NT2/D1 (cell line): Measurements from ENCODE around the gene AADACL4.

Experiments used
- DNase-seq: peaks from one replicate; pipeline ENCODE4 v3.0.0-alpha.2; 2011; ENCODE audit warnings: low read depth, low spot score
- H3K27me3 ChIP-seq: 2 replicates; pipeline ENCODE4 v1.6.0; 2011; ENCODE audit warnings: mild to moderate bottlenecking; ENCODE audit not compliant: insufficient read length, insufficient read depth
- H3K36me3 ChIP-seq: 2 replicates; pipeline ENCODE4 v1.6.1; 2011; ENCODE audit warnings: mild to moderate bottlenecking, low read length, mixed read lengths; ENCODE audit not compliant: insufficient read depth, insufficient read length
- H3K4me1 ChIP-seq: 2 replicates; pipeline ENCODE4 v1.5.1; 2011; ENCODE audit not compliant: insufficient read depth, insufficient read length
- H3K4me3 ChIP-seq: 2 replicates; pipeline ENCODE4 v1.5.1; 2011; ENCODE audit warnings: low read depth; ENCODE audit not compliant: insufficient read length
- H3K9ac ChIP-seq: 2 replicates; pipeline ENCODE4 v1.6.0; 2011; ENCODE audit warnings: low read depth; ENCODE audit not compliant: insufficient read length
- H3K9me3 ChIP-seq: 2 replicates; pipeline ENCODE4 v1.5.1; 2011; ENCODE audit warnings: mild to moderate bottlenecking, low read length; ENCODE audit not compliant: insufficient read depth
- SUZ12 ChIP-seq: IDR thresholded peaks from 2 replicates; pipeline ENCODE4 v1.6.1; 2011; ENCODE audit not compliant: insufficient read length, insufficient read depth; ENCODE audit errors: extremely low read depth
- YY1 ChIP-seq: IDR thresholded peaks from 2 replicates; pipeline ENCODE4 v1.6.1; 2011; ENCODE audit not compliant: insufficient read length, insufficient read depth
- ZNF274 ChIP-seq: IDR thresholded peaks from 2 replicates; pipeline ENCODE4 v1.6.1; 2011; ENCODE audit warnings: mild to moderate bottlenecking, low read depth, low read length

The AADACL4 gene

DNA sequence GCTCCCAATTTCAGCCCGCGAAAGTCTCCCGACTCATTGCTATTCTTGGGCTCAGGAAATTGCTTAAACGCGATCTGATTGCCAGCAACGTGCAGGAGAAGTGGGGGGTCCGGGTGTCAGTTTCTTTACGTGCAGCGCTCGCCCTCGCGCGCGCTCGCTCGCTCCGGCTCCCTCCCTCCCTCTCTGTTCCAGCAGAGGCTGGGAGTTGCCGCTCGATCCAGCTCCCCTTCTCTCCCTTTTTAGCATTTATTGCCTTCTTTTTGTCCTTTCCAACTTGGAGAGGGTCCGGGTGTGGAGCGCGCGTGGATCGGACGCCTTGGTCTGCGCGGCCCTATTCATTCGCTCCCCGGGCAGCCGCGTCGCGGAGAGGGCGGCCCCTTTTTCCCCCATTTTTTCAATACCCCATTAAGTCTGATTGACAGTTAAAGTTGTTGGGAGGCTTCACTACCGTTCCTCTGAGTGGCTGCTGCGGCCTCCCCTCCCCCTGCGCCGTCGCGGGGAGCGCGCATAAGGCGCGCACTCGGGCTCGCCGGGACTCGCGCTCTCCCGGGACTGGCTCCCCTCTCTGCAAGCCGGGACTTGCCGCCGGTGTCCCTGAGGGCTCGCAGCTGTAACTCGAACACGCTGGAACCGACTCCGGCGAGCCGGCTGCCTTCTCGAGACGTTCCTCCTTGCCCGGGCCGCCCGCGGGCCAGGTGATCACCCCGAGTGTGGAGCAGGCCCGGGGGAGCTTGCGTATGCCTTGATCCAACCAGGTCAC lies 25.8 kb upstream of the AADACL4 start, which contains the start of gene DHRS3:
Gene DHRS3 (minus strand): TSS at position 310 of the 760 bp plus-strand sequence. CDS start 862 bp downstream, outside the sequence.
- no peaks in the 10 kb centered on the region for H3K9me3 ChIP-seq
- no peak for DNase-seq
- H3K36me3 ChIP-seq = no peaks in the 10 kb centered on the region
- H3K4me1 ChIP-seq = peaks cover 9% of the 10 kb centered on the region
- peak within 1 kb of the TSS; percentile 76 for H3K4me3 ChIP-seq
- H3K9ac ChIP-seq = peak within 1 kb of the TSS; percentile 95
- H3K27me3 ChIP-seq = no peaks in the 10 kb centered on the region
- TF ChIP-seq ZNF274 = no peak
- TF ChIP-seq YY1 = no peak
- no peak for TF ChIP-seq SUZ12

GRCh38 chr1:12618661-12618964 lies 25.3 kb upstream of the AADACL4 start:
- H3K9me3 ChIP-seq = no peaks in the 10 kb centered on the region
- H3K4me3 ChIP-seq = peak overlapping the region; percentile 76
- no peak for DNase-seq
- H3K4me1 ChIP-seq = peaks cover 9% of the 10 kb centered on the region
- H3K36me3 ChIP-seq = no peaks in the 10 kb centered on the region
- TF ChIP-seq ZNF274 (no peak), YY1 (no peak), SUZ12 (no peak)
- peak overlapping the region; percentile 95 for H3K9ac ChIP-seq
- no peaks in the 10 kb centered on the region for H3K27me3 ChIP-seq

DNA sequence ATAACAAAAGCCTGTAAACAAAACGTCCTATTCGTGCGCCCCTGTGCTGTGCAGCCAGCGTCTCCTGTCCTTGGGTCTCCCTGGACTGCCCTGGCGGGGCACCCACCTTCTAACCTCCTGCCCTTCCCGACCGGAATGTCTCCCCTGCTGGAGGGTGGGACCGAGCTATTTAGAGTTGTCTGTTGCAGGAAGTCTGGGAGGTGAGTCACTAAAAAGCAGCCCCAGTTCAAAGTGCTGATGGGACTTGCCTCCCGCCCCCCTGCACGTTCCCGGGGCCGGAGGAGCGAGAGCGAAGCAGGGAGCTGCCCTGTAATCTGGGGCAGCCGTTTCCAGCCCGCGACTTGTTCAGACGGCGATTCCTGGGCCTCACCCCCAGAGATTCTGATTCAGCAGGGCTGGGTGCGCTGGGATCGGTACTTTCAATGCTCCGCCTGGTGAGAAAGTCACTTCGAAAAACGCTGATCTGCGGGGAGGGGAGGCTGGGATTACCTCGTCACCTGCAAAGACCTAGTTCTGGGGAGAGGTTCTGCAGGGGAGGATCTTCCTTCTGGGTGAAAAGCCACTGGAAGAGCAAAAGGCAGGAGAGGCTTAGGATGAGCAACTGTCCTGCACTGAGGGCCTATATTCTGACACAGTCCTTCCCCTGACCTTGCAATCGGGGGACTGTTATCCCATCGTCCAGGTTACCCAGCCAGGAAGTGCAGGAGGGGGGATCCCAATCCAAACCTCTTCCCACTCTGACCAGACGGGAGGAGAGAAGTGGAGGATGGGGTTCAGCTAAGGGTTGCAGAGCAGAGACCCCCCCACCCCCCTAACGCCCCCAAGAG lies 24.7 kb upstream of the AADACL4 start:
- Histone ChIP-seq H3K4me3 (peak overlapping the region; percentile 76), H3K36me3 (no peaks in the 10 kb centered on the region), H3K9ac (peak overlapping the region; percentile 95), H3K27me3 (no peaks in the 10 kb centered on the region), H3K4me1 (peaks cover 9% of the 10 kb centered on the region), H3K9me3 (no peaks in the 10 kb centered on the region)
- TF ChIP-seq SUZ12 (no peak), ZNF274 (no peak), YY1 (no peak)
- peak; percentile 78 for DNase-seq

- H3K9me3 ChIP-seq = no peaks in the 10 kb centered on the region
- no peaks in the 10 kb centered on the region for H3K36me3 ChIP-seq
- H3K4me3 ChIP-seq = peak overlapping the region; percentile 76
- peak; percentile 68 for DNase-seq
- peak overlapping the region; percentile 95 for H3K9ac ChIP-seq
- H3K4me1 ChIP-seq = peaks cover 9% of the 10 kb centered on the region
- H3K27me3 ChIP-seq = no peaks in the 10 kb centered on the region
- TF ChIP-seq ZNF274 = no peak
Observed at GRCh38 chr1:12619792-12620487, 23.9 kb upstream of the AADACL4 start.

GRCh38 chr1:12620488-12620865 lies 23.4 kb upstream of the AADACL4 start:
- TF ChIP-seq SUZ12 = no peak
- Histone ChIP-seq H3K27me3 (no peaks in the 10 kb centered on the region), H3K36me3 (no peaks in the 10 kb centered on the region), H3K9ac (peak overlapping the region; percentile 56), H3K4me1 (peaks cover 9% of the 10 kb centered on the region), H3K4me3 (no peak overlapping the region), H3K9me3 (no peaks in the 10 kb centered on the region)
- DNase-seq = no peak

DNA sequence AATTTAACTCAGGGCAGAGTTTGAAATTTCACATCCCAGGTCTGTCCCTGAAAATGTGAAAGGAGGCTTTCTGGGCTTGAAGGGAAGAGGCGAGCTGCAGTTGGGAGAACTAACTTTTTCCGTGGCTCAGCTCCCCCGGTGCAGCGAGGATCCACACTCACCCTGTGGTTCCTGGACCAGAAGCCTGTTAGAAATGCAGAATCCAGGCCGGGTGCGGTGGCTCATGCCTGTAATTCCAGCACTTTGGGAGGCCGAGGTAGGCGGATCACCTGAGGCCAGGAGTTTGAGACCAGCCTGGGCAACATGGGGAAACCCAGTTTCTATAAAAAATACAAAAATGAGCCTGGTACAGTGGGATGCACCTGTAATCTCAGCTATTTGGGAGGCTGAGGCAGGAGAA lies 23.0 kb upstream of the AADACL4 start:
- Histone ChIP-seq H3K4me3 (no peak overlapping the region), H3K9me3 (no peaks in the 10 kb centered on the region), H3K36me3 (no peaks in the 10 kb centered on the region), H3K9ac (no peak overlapping the region), H3K27me3 (no peaks in the 10 kb centered on the region), H3K4me1 (peaks cover 9% of the 10 kb centered on the region)
- TF ChIP-seq ZNF274 = no peak
- no peak for TF ChIP-seq SUZ12
- no peak for TF ChIP-seq YY1
- no peak for DNase-seq
